ENCODE measurements around the gene CBX2. TPM values are rescaled to one million over a fixed set of nuclear protein-coding genes. Genes with fewer than 3 reads are reported as not detected.

Gene CBX2
- total and polyA plus RNA-seq, 2 donors (not counting 1 experiment from before 2014, with no cell fraction given) = 0.77 to 0.83 TPM

DNA sequence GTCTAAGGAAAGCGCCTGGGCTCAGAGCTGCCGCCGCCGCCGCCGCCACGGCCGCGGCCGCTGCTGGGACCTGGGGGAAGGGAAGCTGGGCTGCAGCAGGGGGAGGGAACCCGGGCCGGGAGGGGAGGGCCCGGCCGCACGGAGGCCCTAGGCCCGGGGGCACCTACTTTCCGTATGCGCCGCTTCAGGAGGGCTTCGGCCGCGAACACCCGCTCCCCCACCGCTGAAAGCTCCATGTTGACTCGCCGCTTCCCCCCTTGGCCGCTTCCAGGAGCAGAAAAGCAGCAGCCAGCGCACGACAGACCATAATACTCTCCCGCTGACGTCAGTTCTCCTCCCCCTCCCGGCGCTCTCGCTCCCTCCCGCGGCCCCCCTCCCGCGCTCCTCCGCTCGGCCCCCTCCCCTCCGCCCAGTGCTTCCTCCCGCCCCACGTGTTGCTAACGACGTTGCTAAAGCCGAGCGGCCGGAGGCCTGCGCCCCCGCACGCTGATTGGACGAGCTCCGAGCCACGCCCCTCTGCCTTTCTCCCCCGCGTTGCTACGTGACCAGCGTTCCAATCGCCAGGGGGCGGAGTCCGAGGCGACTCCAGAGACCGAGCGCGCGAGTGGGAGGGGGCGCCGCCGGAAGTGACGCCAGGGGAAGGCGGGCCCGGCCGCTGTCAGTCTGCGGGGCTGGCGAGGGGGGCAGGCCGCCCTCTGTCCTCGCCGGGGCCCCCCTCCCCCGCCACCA is 19.0 kb downstream of the CBX2 start, which contains the start of gene CBX8:
Gene CBX8 (minus strand): TSS at position 315 of the 729 bp plus-strand sequence. CDS start 79 bp downstream, at position 236.
- Histone ChIP-seq H3K4me2 (ENCODE audit: extremely low read depth, insufficient read depth, low read length) (peak within 1 kb of the TSS; percentile 98), H3K27ac (ENCODE audit: insufficient read depth, low read length) (peak within 1 kb of the TSS; percentile 86), H3K4me3 (replicated peaks in 1 of 4; ENCODE audit: control extremely low read depth in 1 of 4, insufficient read depth in 1 of 4, low read depth in 3 of 4, low read length in 4 of 4) (peak within 1 kb of the TSS; percentile 62 to 73 (median 71)), H3K9me3 (ENCODE audit: control insufficient read depth, insufficient read depth, low read depth, low read length) (no peaks in the 10 kb centered on the region), H3K79me2 (ENCODE audit: control insufficient read depth, insufficient read depth, low read length) (no peaks in the 10 kb centered on the region), H3K27me3 (ENCODE audit: control insufficient read depth, insufficient read depth, low read length) (peaks cover 46% of the 10 kb centered on the region), H4K20me1 (ENCODE audit: control insufficient read depth, extremely low read depth, insufficient read depth, low read length) (no peaks in the 10 kb centered on the region), H3K36me3 (ENCODE audit: control insufficient read depth, insufficient read depth, low read length) (peaks cover 6% of the 10 kb centered on the region), H3K9ac (ENCODE audit: insufficient read depth, low read length) (peak within 1 kb of the TSS; percentile 91), H2AFZ (ENCODE audit: low read length) (peak within 1 kb of the TSS; percentile 76), H3K4me1 (ENCODE audit: control insufficient read depth, extremely low read depth, insufficient read depth, low read length) (peaks cover 13% of the 10 kb centered on the region)
- DNase-seq (ENCODE audit: low read depth in 2 of 2) = peak; percentile 98 to 99
- no peak for TF ChIP-seq EZH2 (IDR thresholded peaks at IDR 0.05; ENCODE audit: low read length, missing control alignments)
- TF ChIP-seq, protein P1, sequence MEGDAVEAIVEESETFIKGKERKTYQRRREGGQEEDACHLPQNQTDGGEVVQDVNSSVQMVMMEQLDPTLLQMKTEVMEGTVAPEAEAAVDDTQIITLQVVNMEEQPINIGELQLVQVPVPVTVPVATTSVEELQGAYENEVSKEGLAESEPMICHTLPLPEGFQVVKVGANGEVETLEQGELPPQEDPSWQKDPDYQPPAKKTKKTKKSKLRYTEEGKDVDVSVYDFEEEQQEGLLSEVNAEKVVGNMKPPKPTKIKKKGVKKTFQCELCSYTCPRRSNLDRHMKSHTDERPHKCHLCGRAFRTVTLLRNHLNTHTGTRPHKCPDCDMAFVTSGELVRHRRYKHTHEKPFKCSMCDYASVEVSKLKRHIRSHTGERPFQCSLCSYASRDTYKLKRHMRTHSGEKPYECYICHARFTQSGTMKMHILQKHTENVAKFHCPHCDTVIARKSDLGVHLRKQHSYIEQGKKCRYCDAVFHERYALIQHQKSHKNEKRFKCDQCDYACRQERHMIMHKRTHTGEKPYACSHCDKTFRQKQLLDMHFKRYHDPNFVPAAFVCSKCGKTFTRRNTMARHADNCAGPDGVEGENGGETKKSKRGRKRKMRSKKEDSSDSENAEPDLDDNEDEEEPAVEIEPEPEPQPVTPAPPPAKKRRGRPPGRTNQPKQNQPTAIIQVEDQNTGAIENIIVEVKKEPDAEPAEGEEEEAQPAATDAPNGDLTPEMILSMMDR (conservative IDR thresholded peaks at IDR 0.05 in 1 of 2, IDR thresholded peaks at IDR 0.05 in 1 of 2; ENCODE audit: low read depth in 1 of 2, low read length in 2 of 2) = no peak

DNA sequence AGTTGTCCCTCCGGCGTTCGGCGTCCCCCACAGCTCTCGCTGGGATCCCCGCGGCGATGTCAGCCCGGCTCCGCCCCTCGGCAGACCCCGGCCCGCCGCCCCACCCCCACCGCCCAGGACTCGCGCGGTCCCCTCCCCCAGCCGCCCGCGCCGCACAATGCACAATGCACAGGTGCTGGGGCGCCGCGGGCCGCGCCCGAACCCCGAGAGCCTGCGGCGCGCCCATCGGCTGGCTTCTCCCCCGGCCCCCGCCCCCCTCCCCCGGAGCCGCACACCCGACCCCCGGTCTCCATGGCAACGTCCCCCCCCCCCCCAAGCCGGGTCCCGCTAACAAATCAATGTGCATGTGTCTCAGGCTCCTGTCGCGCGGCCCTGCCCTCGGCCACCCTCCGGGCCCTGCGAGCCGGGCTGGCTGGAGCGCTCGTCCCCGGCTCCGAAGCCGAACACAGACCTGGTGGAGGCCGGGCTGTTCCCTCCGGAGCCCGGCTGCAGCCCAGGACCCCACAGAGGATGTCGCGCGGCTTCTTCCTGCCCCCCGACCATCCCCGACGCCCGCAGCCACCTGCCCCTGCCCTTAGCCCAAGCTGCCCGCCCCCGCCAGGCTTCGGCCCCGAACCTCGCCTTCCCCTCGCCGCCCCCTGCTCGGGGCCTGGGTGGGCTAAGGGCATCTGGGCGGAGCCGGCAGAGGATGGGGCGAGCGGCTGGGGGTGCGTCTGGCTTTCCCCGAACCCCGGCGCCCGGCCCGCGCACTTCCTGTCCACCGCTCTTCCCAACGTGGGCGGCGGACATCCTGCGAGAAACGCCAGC is 19.7 kb downstream of the CBX2 start:
- H2AFZ ChIP-seq (ENCODE audit: low read length) = no peak overlapping the region
- H3K4me1 ChIP-seq (ENCODE audit: control insufficient read depth, extremely low read depth, insufficient read depth, low read length) = peaks cover 8% of the 10 kb centered on the region
- H3K9me3 ChIP-seq (ENCODE audit: control insufficient read depth, insufficient read depth, low read depth, low read length) = no peaks in the 10 kb centered on the region
- peaks cover 6% of the 10 kb centered on the region for H3K36me3 ChIP-seq (ENCODE audit: control insufficient read depth, insufficient read depth, low read length)
- DNase-seq (ENCODE audit: low read depth in 2 of 2) = no peak
- H4K20me1 ChIP-seq (ENCODE audit: control insufficient read depth, extremely low read depth, insufficient read depth, low read length) = no peaks in the 10 kb centered on the region
- no peaks in the 10 kb centered on the region for H3K79me2 ChIP-seq (ENCODE audit: control insufficient read depth, insufficient read depth, low read length)
- peak overlapping the region in 2 of 4 experiments; percentile 6 to 49 for H3K4me3 ChIP-seq (replicated peaks in 1 of 4; ENCODE audit: control extremely low read depth in 1 of 4, insufficient read depth in 1 of 4, low read depth in 3 of 4, low read length in 4 of 4)
- H3K4me2 ChIP-seq (ENCODE audit: extremely low read depth, insufficient read depth, low read length) = peak overlapping the region; percentile 40
- no peak for TF ChIP-seq EZH2 (IDR thresholded peaks at IDR 0.05; ENCODE audit: low read length, missing control alignments)
- TF ChIP-seq, protein P1 (conservative IDR thresholded peaks at IDR 0.05 in 1 of 2, IDR thresholded peaks at IDR 0.05 in 1 of 2; ENCODE audit: low read depth in 1 of 2, low read length in 2 of 2) = no peak
- peak overlapping the region; percentile 50 for H3K9ac ChIP-seq (ENCODE audit: insufficient read depth, low read length)
- H3K27me3 ChIP-seq (ENCODE audit: control insufficient read depth, insufficient read depth, low read length) = peaks cover 49% of the 10 kb centered on the region
- no peak overlapping the region for H3K27ac ChIP-seq (ENCODE audit: insufficient read depth, low read length)

Data from fibroblast of lung (primary cell).